Spinal cord (tissue), 10 donors: Measurements from ENCODE around the gene CPEB1. TPM values are rescaled to one million over a fixed set of nuclear protein-coding genes. Genes with fewer than 3 reads are reported as not detected.

ENCODE experiments used
- DNase-seq, 6 donors: peaks; one replicate each; pipeline versions ENCODE4 v3.0.0 to v3.0.0-alpha.2; 2013 to 2015; ENCODE audit warnings: low spot score in 6 of 6, low read depth in 4 of 6
- H3K27ac ChIP-seq: one replicate; pipeline ENCODE4 v1.5.1; 2013; ENCODE audit warnings: low read depth, low read length, control low read depth
- H3K27me3 ChIP-seq: one replicate; pipeline ENCODE4 v1.6.1; 2013; ENCODE audit warnings: low read length; ENCODE audit not compliant: control insufficient read depth, insufficient read depth
- H3K36me3 ChIP-seq: one replicate; pipeline ENCODE4 v1.6.1; 2013; ENCODE audit warnings: low read length; ENCODE audit not compliant: control insufficient read depth, insufficient read depth
- H3K4me1 ChIP-seq: one replicate; pipeline ENCODE4 v1.6.1; 2013; ENCODE audit warnings: low read length; ENCODE audit not compliant: control insufficient read depth, insufficient read depth
- H3K4me3 ChIP-seq: one replicate; pipeline ENCODE4 v1.5.1; 2013; ENCODE audit warnings: low read depth, low read length, control low read depth
- H3K9me3 ChIP-seq: one replicate; pipeline ENCODE4 v1.6.1; 2013; ENCODE audit warnings: low read length; ENCODE audit not compliant: control insufficient read depth, insufficient read depth
- WGBS: methylation state at CpG from one replicate; pipeline ENCODE4 v1.1.5; 2013; ENCODE audit warnings: missing lambda C conversion rate; ENCODE audit not compliant: insufficient coverage; 5-methylcytosine and 5-hydroxymethylcytosine counted together
- polyA plus RNA-seq, 2 donors: library from polyadenylated mRNA; unstranded; fragments of 120-200 nt; gene quantifications; one replicate each; pipeline ENCODE4 v1.2.1, GENCODE V29; 2013; ENCODE audit not compliant: insufficient read length in 2 of 2
- total RNA-seq, 2 donors: library from RNA; depleted of rRNA in 1 of 2; stranded (reverse); fragments of 120-200 nt in 1 of 2; fragments of >200 nt in 1 of 2; gene quantifications; one replicate each; pipeline versions ENCODE4 v1.2.3 to v1.2.4, GENCODE V29; 2013 to 2014
- donor health status: healthy.

Gene CPEB1
- total and polyA plus RNA-seq, 4 donors = 5.1 to 11.0 (median 8.1) TPM

DNA sequence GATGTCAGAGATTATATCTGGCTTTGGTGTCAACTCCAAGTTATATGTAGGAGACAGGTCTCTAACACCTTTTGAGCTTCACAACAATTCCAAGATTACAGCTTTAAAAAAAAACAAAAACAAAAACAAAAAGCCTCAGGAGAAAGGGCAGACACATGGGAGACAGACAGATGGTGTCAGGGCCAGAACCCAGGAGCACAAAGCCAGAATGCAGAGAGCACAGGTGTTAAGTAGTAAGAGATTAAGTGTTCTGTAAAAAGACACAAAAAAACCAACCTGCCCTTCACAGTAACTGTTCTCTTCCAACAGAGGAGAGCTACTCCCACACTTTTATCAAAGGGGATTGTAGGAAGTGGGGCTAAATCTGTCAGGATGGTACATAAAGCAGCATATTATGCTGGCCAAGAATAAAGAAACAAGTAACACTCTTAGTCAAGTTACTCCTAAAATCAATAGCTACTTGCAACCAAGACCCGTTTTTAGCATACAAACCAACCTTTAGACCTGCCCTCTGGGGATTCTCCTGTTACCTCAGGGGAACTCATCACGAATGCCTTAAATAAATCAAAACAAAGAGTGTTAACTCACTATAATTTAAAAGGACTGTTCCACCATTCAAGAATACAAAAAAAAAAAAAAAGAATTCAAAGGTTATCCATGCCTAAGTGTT, 5.9 kb downstream of the CPEB1 start:
- Histone ChIP-seq H3K9me3 (no peaks in the 10 kb centered on the region), H3K27me3 (peaks cover 51% of the 10 kb centered on the region), H3K36me3 (no peaks in the 10 kb centered on the region), H3K4me3 (no peak overlapping the region), H3K27ac (no peak overlapping the region), H3K4me1 (peaks cover 6% of the 10 kb centered on the region)
- no CpG with 5 or more reads among the region's 2 CpGs for WGBS
- no peak for DNase-seq

DNA sequence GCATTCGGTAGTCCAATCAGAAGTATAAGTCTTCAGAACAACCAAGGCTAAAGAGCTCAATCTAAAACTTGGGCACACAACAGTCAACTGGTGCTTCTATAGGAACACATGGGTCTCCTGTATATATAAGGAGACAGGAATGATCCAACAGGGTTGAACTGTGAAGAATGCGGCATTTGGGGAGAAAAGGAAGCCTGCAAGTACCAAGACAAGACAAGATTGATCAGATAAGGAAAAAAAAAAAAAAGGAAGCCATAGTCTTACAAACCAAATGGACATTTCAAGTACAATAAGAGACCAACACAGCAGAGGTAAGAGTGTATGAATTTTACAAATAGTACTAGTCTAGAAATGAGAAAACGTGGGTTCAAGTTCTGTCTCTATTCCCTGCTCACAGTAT, 6.5 kb downstream of the CPEB1 start:
- H3K4me1 ChIP-seq = no peaks in the 10 kb centered on the region

DNA sequence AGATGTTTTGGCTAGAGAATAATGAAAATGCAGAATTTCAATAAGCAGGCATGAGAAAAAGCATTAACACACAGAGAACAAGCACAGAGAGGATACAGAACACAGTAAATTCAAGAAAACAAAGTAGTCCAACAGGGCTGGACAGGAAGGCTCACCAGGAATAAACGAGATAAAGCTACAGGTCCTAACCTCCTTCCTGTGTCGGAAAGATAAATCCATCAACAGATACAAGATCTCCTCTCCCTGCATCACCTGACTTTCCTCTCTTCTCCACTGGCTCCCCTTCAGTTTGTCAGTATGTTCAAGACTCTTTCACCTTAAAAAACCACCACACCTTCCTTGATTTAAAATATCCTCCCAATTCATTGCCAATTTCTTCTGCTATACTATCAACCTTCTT, 11.4 kb downstream of the CPEB1 start:
- H3K27ac ChIP-seq = no peak overlapping the region
- no peaks in the 10 kb centered on the region for H3K4me1 ChIP-seq
- no peak for DNase-seq
- no peaks in the 10 kb centered on the region for H3K36me3 ChIP-seq
- 67% methylated on average over 1 of the region's 2 CpGs for WGBS
- H3K27me3 ChIP-seq = peaks cover 12% of the 10 kb centered on the region
- no peak overlapping the region for H3K4me3 ChIP-seq
- no peaks in the 10 kb centered on the region for H3K9me3 ChIP-seq

More for the DNA sequence above, 6.5 kb downstream of the CPEB1 start:
- WGBS = no CpG with 5 or more reads among the region's 3 CpGs
- Histone ChIP-seq H3K9me3 (no peaks in the 10 kb centered on the region), H3K4me3 (no peak overlapping the region), H3K36me3 (no peaks in the 10 kb centered on the region), H3K27ac (no peak overlapping the region), H3K27me3 (peaks cover 49% of the 10 kb centered on the region)
- no peak for DNase-seq

DNA sequence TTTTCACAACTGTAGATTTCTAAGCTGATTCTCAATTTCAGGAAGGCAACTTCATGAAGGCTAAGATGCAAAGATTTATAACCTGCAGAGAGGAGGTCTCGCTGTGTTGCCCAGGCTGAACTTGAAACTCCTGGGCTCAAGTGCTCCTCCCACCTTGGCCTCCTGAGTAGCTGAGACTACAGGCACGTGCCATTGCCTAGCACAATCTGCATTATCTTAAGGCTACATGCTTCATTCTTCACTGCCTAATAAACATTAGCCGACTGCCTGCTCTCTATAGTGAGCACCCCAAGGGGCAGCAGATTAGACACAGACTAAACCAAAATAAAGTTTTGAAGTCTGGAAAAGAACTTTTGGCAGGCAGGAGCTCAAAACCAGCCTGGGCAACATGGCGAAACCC, 17.1 kb downstream of the CPEB1 start:
- Histone ChIP-seq H3K9me3 (no peaks in the 10 kb centered on the region), H3K27me3 (no peaks in the 10 kb centered on the region), H3K36me3 (no peaks in the 10 kb centered on the region), H3K4me1 (no peaks in the 10 kb centered on the region), H3K4me3 (no peak overlapping the region), H3K27ac (no peak overlapping the region)
- DNase-seq = no peak
- 59% methylated on average over 2 of the region's 4 CpGs for WGBS

DNA sequence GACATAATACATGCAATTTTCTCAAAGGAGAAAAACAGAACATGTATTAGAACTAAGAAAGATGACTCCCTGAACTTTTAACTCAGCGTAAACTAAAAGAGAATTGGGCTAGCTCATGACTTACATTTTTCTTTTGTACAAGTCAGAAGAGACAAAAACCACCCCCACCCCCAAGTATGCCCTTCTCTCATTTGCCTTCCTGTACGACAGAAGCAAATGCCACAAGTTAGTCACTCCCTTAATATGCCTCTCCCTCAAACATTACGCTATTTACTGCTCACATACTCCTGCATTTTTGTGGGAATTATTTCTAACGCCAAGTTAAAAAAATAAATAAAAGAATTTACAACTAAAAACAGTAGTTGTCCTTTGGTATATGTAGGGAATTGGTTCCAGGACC, 22.0 kb downstream of the CPEB1 start:
- no peaks in the 10 kb centered on the region for H3K36me3 ChIP-seq
- H3K4me3 ChIP-seq = no peak overlapping the region
- H3K9me3 ChIP-seq = no peaks in the 10 kb centered on the region
- no peaks in the 10 kb centered on the region for H3K27me3 ChIP-seq
- no peak for DNase-seq
- H3K4me1 ChIP-seq = no peaks in the 10 kb centered on the region
- H3K27ac ChIP-seq = no peak overlapping the region
- WGBS = 85% methylated on average over 2 of the region's 4 CpGs

DNA sequence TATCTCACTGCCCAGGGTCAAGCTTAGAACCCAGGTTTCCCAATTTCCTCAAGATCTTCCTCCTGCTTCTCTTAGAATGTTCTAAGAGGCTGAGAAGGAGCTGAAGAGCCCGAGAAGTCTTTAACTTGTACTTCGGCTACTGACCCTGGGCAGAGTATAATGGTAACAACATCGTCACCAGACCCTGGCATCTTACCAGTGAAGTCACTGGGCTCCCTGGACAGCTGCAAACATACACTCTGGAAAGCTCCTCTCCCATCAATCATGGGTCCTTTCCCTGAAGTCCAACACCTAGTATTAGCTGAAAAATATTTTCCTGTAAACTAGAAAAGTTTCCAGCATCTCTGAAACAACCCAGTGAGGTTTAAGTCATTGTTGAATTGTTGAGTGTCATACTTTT, 22.7 kb downstream of the CPEB1 start:
- Histone ChIP-seq H3K9me3 (no peaks in the 10 kb centered on the region), H3K36me3 (no peaks in the 10 kb centered on the region), H3K4me3 (no peak overlapping the region), H3K4me1 (no peaks in the 10 kb centered on the region), H3K27me3 (no peaks in the 10 kb centered on the region), H3K27ac (no peak overlapping the region)
- no peak for DNase-seq
- WGBS = 83% methylated on average over 3 of the region's 3 CpGs

DNA sequence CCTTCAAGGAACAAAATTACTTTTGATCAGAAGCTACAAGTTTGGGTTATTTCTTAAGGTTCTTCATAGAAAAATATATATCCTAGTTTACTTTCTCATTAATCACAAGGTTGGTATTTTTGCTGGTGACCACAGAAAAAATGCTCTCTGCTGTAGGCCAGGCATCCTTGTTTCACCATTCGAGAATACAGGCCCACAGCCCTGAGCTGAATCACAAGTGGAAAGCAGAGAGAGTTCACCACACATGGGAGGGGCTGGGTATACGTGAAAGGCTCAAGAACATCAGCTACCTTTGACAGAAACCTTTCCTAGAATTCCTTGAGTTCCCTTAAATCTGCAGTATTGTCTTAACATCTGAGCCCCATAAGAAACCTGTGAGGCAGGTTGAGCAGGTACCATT, 23.2 kb downstream of the CPEB1 start:
- no peak for DNase-seq
- Histone ChIP-seq H3K4me3 (no peak overlapping the region), H3K27ac (no peak overlapping the region), H3K4me1 (no peaks in the 10 kb centered on the region), H3K27me3 (no peaks in the 10 kb centered on the region), H3K36me3 (no peaks in the 10 kb centered on the region), H3K9me3 (no peaks in the 10 kb centered on the region)
- 81% methylated on average over 2 of the region's 2 CpGs for WGBS

DNA sequence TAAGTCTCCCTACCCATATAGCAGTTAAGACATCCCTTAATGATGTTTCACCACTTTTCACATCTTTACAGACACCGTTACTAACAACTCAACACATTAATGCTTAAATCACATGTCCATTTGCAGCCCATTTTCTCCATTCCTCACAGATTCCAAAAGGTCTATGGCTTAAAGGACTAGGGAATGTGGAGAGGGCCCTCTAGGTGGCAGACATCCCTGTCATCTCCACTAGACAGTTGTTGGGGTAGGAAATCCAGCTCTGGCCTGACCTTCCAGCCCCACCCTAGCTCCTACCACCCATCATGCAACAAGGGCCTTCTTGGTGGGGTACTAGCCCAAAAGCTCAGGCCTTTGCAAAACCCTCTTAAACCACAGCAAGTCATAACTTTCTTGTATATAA, 25.2 kb downstream of the CPEB1 start:
- no peak for DNase-seq
- Histone ChIP-seq H3K9me3 (no peaks in the 10 kb centered on the region), H3K27ac (no peak overlapping the region), H3K4me3 (no peak overlapping the region), H3K4me1 (no peaks in the 10 kb centered on the region), H3K36me3 (no peaks in the 10 kb centered on the region), H3K27me3 (no peaks in the 10 kb centered on the region)
- WGBS = 50% methylated on average over 1 of the region's 1 CpG

DNA sequence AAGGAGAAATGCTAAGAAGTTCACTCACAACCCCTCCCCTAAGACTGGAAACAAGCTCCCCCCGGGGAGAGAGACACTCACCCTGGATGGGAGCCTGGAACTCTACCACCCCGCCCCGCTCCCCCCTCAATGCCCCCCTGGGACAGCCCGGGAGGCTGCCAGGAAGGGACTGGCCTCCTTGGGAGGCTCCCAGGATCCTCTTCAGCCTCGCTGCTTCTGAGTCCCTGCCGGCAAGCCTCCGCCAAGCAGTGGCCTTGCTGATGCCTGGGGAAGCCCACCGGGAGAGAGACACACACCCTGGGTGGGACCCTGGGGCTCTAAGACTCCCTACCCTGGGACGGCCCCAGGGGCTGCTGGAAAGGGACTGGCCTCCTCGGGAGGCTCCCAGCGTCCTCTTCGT, 33.4 kb downstream of the CPEB1 start:
- H3K4me1 ChIP-seq = no peaks in the 10 kb centered on the region
- no peak overlapping the region for H3K27ac ChIP-seq
- no peak overlapping the region for H3K4me3 ChIP-seq
- no peaks in the 10 kb centered on the region for H3K9me3 ChIP-seq
- no peaks in the 10 kb centered on the region for H3K27me3 ChIP-seq
- H3K36me3 ChIP-seq = no peaks in the 10 kb centered on the region
- no peak for DNase-seq
- WGBS = 68% methylated on average over 8 of the region's 12 CpGs

DNA sequence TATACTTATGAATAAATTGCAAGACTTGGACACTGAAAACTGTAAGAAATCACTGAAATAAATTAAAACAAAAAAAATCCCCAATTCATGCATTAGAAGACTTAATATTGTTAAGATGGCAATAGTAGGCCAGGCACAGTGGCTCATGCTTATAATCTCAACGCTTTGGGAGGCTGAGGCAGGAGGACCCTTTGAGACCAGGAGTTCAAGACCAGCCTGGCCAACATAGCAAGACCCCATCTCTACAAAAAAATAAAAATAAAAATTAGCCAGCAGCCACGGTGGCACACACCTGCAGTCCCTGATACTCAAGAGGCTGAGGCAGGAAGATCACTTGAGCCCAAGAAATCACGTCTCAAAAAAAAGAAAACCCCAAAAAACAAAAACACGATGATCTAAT, 35.8 kb downstream of the CPEB1 start:
- Histone ChIP-seq H3K27me3 (no peaks in the 10 kb centered on the region), H3K36me3 (no peaks in the 10 kb centered on the region), H3K9me3 (no peaks in the 10 kb centered on the region), H3K27ac (no peak overlapping the region), H3K4me3 (no peak overlapping the region), H3K4me1 (no peaks in the 10 kb centered on the region)
- WGBS = 90% methylated on average over 2 of the region's 4 CpGs
- no peak for DNase-seq
